ENCODE results near the gene MINDY1.

Gene MINDY1

DNA sequence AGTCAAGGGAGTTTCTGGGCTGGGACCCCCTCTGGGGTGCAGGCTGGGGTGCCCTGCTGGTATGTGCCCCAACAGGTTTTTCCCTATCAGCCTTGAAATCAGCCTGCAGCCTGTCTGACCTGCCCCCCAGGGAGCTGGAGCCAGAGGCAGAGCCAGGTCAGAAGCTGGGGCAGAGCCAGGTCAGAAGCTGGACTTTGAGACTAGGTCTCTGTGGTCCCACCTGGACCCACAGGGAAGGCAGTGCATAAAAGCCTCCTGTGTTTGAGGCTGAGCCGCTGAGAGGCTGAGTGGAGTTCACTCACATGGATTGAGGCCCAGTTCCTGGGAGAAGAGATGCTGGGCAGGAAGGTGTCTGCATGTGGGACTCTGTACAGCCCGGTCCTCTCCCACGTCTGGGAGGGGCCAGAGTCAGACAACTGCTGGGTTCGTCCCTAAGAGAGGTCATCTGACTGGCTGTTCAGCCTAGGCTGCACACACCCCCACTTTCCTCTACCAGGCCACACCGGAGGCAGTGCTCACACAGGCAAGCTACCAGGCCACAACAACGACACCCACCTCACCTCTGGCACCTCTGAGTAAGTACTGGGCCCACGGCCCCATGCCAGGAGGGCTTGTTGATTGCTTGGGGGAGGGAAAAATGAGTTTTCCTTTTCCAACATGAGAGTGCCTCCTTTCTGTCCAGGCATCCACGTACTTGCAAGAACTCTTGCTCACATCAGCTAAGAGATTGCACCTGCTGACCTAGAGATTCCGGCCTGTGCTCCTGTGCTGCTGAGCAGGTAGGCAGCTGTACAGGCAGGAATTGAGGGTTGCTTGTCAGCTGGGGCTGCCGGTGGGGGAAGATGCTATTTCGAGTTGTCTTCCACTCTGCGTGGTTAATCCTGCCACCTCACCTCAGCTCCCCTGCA, 24.6 kb downstream of the MINDY1 start, which contains the start of gene ANXA9:
TSS of gene ANXA9 (plus strand) at position 488 of the 908 bp plus-strand sequence. CDS start 814 bp downstream, outside the sequence.
- DNase-seq, result no peak

DNA sequence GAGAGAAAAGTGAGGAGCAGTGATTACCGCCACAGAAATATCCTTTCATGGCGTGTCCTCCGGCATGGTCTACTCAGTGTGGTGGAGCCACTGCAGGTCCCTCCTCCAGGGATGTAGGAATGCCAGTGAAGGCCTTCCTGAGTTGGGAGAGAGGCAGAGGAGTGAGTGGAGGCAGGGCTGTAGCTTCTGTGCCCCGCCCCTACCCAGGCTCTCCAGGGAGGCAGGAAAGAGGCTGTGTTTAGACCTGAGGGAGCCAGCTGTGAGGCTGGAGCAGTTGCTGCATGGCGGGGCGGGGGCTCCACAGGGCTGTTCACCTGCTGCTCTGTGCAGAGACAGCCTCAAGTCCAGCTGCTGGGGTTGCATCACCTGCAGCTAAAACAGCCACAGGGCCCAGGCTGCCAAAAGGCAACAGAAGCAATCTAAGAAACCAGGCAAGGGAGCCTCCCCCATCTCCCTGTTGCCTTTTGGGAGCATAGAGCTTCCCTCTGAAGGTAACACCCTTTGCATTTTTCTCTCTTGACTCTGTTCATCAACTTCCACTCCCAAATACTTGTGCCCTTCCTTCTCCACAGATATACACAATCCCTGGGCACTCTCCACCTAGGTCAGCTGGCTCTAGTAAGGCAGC, 25.4 kb downstream of the MINDY1 start:
- no peak for DNase-seq

DNA sequence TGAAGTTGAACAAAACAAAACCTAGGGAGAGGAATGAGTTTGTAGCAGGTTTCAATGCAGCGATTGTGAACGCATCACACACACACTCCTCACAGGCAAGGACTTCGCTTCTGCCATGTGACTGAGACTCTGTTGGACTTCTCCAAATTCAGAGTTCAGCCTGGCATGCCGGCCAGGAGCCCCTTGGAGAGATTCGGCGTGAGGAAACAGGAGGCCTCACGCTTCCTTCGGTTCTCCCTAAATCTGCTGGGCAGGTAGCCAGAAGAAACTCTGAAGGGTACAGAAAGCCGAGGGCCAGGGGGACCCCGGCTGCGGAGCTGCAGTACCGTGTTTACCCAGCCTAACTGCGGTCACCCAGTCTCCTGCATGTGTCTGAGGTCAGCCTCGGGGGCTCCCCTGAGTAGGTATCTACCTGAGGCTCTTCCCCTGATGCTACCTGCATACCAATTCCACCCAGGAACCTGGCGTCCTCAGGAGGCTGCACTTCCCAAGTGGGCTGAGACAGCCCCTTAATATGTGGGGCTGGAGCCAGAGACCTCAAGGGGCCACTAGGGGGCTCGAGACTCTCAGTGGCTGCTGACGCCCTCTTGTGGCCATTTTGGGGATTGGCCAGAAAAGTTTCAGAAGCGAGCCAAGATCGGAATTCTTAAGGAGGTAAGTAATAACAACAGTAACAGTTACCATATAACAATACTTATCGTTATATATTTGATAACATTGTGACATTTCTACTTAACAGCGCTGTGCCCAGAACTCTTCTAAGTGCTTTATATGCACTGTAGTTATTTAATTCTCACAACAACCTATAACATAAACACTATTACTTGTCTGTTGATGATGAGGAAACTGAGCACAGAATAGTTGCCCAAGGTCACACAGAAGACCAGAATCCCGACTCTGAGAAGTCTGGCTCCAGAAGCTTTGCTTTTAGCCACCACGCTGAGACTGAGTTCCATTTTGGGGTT, 27.3 kb downstream of the MINDY1 start:
- DNase-seq, result peak; percentile 92

DNA sequence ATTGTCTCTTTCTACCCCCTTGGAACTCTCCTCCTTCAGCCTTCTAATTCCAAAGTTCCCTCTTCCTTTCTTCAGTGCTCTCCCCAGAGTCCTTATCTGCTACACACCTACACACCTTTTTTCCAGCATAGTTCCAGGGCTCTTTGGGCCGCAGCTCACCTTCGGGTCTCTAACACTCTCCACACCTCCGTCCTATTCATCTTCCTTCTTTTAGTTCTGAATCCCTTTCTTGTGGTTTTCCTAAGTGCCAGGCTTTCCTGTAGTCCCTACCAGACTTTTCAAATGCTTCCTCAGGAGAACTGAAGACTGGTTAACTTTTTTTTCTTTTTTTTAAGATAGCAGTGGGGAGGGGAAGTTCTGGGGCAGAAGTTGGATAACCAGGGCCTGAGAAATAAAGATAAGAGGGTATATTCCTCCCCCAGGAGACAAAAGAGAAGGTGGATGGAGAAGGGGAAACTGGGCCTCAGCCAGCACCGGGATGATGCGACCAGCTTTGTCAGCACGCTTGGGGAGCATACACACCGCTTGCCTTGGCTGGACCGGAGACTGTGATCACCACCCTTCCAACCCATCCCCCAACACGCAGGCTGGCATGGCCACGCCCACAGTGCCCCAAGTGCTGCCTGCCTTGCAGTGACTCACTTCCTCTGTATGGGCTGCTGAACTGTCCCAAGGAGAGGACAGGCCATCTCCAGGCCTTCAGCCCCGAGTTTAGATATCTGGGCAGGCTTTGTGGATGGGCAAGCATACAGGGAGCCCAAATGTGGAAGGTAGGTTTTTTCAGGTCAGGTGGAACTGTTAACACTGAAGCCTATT, 29.6 kb downstream of the MINDY1 start:
- DNase-seq, result no peak

DNA sequence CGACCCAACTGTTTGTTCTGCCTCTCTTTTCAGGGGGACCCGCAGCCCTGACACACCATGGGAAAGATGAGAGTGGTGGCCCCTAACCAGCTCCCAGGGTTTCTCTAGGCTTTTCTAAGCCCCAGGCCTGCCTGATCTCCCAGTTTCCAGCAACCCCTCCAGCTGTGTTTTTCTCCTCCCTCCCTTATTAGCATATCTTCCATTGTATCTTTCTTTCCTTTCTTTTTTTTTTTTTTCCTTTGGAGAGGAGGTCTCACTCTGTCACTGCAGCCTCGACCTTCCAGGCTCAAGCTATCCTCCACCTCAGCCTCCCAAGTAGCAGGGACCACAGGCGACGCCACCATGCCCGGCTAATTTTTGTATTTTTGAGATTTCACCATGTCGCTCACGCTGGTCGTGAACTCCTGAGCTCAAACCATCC, 30.3 kb downstream of the MINDY1 start:
- DNase-seq, result no peak

DNA sequence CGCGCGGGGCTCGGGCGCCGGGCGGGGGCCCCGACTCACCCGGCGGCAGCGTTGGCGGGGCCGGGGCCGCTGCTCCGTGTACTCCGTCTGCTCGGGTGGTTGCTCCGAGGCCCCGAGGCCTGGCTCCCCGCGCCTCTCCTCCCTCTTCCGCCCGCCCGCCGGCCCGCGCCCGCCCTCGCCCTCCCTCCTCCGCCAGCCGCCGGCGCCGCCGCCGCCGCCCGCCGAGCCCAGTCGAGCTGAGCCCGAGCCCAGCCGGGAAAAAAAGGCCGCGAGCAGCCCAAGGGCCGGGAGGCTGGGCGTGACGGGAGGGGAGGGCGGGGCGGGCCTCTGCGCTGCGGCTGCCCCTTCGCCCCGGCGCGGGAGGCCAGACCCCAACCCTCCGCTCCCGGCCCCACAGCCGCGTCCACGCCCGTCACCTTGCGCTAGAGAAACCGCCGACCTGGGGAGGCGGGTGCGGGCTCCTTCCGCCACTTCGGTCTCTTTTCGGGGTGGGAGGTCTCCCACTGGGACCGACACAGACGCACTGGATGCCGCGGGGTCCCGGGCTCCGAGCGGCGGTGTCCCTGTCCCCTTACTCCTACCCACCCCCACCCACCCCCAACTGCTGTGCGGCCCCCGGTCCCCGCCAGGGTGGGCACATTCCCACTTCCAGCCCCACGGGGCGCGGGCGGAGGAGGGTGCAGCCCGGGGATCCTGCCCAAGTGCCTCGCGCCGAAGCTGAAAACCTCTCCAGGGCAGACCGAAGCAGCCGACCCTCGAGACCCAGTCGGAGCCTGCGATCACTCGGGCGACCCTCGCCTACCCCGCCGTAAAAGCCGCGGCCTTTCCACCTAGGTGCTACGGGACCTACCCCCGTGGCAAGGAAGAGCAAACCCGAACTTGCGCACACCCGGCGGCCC, 31.9 kb downstream of the MINDY1 start, which contains the start of gene CERS2:
TSS of gene CERS2 (minus strand) at position 256 of the 899 bp plus-strand sequence. CDS start 5,745 bp downstream, outside the sequence.
- DNase-seq, result peak; percentile 21

DNA sequence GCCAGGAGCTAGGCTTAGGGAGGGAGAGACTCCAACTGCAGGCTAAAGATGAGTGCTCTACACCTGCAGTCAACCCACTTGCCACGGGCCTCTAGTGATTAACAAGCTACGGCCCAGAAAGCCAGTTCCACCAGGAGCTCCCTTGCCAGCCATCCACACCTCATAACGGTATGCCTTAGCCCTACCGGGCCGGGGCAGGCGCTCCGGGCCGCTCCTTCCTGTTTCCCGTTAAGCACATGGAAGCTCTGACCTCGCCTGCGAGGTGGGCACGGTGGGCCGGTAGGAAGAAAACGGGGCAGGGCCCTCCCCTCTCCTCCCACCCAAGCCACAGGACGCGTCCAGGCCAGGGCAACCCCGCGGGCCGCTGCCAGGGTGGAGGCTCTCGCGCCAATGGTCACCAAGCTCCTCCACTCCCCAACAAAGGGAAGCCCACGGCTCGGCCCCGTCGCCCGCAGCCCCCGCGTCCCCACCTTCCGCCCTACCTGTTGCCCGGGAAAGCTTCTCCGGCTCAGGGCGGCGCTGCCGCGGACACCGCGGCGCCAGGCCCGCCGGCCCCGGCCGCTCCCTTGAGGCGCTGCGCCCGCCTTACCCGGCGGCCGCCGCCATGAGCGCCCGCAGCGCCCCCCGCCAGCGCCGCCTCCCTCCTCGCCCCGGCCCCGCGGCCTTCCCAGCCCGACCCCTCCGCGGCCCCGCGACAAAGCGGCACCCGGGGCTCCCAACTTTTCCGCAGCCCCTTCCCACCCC, 32.7 kb downstream of the MINDY1 start:
- no peak for DNase-seq

DNA sequence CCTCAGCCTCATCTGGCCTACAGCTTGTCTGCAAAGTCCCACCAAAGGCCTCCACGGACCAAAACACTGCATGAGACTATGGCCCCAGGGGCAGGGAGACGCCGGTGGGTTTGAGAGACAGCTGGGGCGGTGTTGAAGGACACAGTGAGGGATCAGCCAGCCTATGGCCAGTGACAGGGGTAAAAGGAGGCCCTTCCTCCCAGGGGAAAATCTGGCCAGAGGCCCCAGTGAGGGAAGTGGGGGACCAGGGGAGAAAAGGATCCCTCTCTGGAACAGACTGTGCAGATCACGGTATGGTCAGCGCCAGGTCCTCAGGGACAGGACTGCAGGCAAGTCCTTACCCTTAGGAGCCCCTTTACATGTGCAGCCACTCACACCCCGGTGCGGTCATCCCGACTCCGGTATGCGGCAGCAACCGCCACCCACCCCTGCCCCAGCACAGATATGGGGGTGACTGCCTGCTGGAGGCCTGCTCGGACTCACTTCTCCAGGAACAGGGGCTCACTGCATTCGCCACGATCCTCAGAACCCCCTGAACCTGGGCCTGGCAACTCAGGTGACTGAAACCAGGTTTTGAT, 33.4 kb downstream of the MINDY1 start:
- no peak for DNase-seq

DNA sequence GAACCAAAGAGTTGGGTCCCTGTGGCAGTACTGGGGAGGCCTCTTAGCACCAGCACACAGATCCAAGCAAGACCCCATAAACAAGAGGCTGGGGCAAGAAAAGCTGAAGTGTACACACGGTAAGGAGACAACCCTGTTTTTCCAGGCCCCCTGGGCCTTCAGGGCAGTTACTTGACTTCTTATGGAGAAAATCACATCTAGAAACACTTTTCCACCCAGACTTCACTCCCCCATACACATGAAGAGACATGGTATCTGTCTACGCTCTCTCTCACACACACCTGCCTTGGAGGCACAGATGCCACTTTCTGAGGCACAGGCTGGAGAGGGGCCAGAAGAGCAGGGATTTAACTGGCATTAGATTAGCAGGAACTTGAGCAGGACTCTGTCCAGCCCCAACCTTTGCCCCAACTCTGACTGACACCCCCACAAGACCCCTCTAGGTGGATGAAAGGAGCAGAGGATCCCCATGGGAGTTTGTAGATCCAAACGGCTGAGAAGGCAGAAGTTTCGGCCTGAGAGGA, 34.2 kb downstream of the MINDY1 start:
- DNase-seq, result no peak

DNA sequence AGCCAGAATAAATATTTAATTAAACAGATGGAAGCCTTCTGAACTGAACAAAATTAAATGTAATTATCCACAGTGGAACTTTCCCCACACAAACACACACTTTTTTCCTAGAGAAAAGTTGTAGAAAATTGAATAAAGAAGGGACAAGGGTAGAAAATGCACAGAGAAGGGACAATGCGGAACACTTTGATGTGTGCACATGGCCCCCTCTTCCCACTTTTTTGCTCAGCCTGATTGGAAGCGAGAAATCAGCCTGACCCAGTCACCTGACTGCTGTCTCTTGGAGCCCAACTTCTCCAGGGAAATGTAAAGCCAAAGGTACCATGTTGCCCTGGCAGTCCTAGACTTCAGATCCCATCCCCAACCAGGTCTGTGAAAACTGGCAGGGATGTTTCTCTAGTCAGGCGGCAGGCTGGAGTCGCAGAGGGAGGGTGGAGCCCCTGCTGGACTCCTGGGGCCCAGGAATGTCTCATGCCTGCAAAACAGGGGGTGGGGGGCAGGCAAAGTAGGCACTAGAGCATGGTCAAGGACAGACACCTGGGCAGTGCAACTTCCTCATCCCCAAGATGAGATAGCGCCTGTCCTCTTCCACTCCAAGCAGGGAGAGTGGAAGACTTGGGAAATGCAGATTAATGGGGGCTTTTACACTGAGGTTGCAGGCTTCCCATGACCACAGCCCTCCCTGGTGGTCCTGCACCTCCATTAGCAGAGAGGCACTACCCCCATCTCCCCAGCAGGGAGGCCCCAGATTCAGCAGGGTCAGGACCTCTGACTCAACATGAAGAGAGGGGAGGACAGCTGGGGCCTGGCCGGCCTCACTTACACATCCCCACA, 34.9 kb downstream of the MINDY1 start:
- no peak for DNase-seq

DNA sequence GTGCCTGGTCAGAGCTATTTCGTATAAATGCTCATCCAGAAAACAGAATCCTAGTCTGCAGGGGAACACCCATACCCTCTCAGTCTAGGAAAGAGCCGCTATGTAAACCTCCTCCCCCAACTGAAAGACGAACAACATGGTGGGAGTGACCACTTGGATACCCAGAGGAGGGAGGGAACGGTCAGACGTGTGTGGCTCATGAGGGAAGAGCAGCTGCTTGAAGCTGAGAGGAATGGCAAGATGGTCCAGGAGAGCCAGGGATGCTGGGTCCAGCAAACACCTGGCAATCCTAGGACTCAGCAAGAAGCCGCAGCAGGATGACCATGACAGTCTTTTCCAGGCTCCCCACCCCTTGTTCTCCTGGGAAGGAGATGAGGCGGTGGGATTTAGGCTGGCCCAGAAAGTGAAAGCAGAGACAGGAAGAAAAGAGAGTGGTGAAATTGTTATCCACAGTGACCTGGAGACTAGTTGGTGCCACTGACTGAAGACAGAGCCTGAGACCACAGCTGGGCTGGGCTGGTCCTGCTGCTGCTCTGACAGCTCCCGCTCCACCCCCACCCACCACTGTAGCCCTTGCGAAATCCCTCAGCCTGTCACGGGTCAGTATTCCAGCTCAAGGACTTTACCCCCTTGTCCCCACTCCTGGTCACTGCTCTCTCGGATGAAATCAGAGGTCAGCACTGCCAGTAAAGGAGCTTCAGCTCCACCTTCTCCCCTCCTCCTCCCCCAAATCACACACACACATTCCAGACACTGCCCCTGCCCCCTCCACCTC, 35.7 kb downstream of the MINDY1 start:
- no peak for DNase-seq

DNA sequence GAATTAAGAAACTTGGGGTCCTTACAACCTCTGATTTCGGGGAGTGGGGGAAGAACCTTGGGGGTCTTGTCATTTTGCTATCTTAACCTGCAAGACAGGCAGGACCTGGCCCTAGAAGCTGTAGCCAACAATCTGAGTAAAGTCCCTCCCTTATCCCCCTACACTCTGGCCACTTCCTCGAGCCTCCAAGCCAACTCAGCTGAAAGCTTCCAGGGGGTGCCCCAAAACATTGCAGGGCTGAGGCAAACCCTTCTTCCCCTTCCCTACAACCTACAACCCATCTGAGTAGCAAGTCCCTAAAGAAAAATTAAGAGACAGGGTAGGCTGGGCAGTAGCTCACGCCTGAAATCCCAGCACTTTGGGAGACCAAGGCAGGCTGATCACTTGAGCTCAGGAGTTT, 37.1 kb downstream of the MINDY1 start:
- no peak for DNase-seq

DNA sequence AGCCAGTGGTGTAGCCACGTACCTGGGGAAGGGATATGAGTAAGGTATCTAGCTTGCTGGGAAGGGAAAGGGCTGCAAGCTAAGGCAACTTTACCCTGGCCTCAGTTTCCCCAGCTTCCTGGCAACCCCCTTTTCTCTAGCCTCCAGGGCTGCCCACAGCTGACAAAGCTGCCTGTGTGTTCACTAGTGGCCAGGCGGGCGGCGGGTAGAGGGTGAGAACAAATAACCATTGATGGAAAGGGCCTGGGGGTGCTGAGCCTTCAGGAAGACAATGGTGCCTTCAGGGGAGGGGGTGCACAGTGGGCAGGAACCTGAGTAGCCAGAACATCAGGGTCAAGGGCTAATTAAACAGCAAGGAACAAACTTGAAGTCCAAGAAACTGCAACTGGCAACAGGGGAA, 38.2 kb downstream of the MINDY1 start:
- DNase-seq, result no peak

DNA sequence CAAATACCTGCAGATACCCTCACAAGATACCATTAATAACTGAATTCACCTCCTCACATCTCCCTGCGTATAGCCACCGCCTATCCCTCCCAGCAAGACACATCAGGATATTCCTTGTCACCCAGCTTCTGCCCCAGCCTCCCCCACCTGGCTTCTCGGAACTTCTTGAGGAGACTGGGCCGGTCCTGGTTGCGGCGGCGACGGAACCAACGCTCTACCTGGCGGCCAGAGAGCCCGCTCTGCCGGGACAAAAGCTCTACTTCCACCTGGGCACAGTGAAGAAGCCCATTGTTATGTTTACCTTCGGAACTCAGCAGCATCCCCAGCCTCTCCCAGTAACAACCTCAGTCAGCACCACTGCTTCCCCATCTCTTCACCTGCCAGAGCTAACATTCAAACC, 38.8 kb downstream of the MINDY1 start:
- no peak for DNase-seq

DNA sequence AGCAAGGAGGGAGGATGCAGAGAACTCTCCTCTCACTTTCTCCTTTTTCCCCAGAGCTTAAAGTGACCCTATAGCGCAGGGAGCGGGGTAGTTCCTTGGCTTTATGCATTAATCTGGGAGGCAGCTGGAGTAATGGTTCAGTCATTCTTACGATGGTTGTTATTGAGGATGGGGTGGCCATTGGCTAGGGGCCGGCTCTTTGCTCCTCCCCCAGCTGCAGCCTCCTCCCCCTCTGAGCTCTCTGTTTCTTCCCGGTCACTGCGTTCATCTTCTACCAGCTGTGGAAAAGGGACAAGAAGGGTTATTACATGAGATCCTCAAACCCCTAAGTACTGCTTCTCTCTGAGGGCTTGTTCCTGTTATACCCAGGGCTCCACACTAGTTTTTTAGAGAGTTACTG, 40.7 kb downstream of the MINDY1 start:
- no peak for DNase-seq

DNA sequence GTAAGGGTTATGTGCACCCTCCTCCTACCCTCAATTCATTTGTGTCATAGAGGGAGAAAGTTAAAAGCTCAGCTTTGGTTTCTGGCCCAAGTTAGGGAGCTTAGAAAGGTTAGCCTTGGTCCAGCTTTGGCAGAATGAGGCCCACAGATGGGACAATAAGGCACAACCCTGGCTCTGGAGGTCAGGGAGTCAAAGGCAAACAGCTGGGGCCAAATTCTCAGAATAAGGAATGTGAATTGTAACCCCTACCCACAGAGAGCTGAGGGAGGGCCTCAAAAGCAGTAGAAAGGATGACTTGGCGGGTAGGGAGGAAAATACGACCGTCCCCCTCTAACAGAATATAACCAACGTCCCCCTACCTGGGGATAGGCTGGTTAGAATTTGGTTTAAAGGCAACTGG, 41.1 kb downstream of the MINDY1 start:
- DNase-seq, result no peak

DNA sequence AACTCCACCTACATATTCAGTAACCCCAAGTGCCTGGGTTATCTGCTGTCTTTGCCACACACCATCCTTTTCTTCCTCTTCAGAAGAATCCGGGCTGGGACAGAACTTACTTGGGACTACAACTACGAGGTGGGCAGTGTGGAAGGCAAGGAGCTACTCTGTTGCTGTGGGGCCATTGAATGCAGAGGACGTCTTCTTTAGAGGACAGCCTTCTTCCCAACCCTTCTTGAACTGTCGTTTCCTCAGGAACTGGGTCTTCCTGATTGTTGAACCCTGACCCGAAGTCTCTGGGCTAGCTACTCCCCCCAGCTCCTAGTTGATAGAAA, 42.6 kb downstream of the MINDY1 start:
- no peak for DNase-seq
